GM12878 (cell line): ENCODE results near the gene TRA2B. TPM values are rescaled to one million over a fixed set of nuclear protein-coding genes. Genes with fewer than 3 reads are reported as not detected.

Experiments
- ATAC-seq: fragments of 200-7000 bp; cut with Tn5 transposase; 3 replicates; pipeline ENCODE4 v1.9.1; 2020; ENCODE audit warnings: mild to moderate bottlenecking, moderate library complexity
- BruUV-seq: library from RNA; stranded (reverse); fragments of 400-500 nt; replicated peaks from 2 replicates; lab custom pipeline; 2021; lab: Mats Ljungman, UMichigan
- CTCF ChIA-PET: fragments of 300-600 bp; sonication (Branson Sonifier 250); formaldehyde crosslinking; extraction: SDS; loops from one replicate; lab custom pipeline; 2021; ENCODE audit warnings: inconsistent platforms; lab: Yijun Ruan, JAX
- POLR2A ChIA-PET: fragments of 350-600 bp; formaldehyde crosslinking; extraction: SDS; loops from one replicate; lab custom pipeline; 2021; ENCODE audit warnings: inconsistent platforms; lab: Charles Lee
- RAD21 ChIA-PET: fragments of 300-600 bp; sonication (Branson Sonifier 250); formaldehyde crosslinking; loops from one replicate; lab custom pipeline; 2023; ENCODE audit warnings: antibody characterized with exemption; ENCODE audit not compliant: unreplicated experiment; lab: Charles Lee
- SMC1A ChIA-PET: fragments of 300-600 bp; sonication (Branson Sonifier 250); formaldehyde crosslinking; loops from one replicate; lab custom pipeline; 2023; ENCODE audit not compliant: unreplicated experiment, uncharacterized antibody; lab: Charles Lee
- DNase-seq: peaks from one replicate; pipeline ENCODE4 v3.0.0-alpha.2; 2011; ENCODE audit warnings: low read depth, low spot score
- FAIRE-seq: peaks from 3 replicates; lab custom pipeline; 2011; peaks lifted over from hg19 to GRCh38; lab: Jason Lieb, UNC
- H2AFZ ChIP-seq: 2 replicates; pipeline ENCODE4 v1.6.0; 2011; ENCODE audit warnings: low read depth, low read length, control low read depth; ENCODE audit not compliant: control insufficient read depth
- H3K27ac ChIP-seq: 2 replicates; pipeline ENCODE4 v1.5.1; 2011; ENCODE audit warnings: control low read depth; ENCODE audit not compliant: control insufficient read depth, insufficient read depth
- H3K27me3 ChIP-seq, 2 experiments: replicated peaks in 1 of 2; 2 replicates each; pipeline versions ENCODE4 v1.6.0 to v1.6.1; 2011; ENCODE audit warnings: low read length in 1 of 2; ENCODE audit not compliant: control insufficient read depth in 2 of 2, insufficient read depth in 2 of 2
- H3K36me3 ChIP-seq, 2 experiments: 2 replicates each; pipeline ENCODE4 v1.5.1; 2011; ENCODE audit warnings: low read length in 1 of 2; ENCODE audit not compliant: control insufficient read depth in 2 of 2, insufficient read depth in 2 of 2
- H3K4me1 ChIP-seq: 2 replicates; pipeline ENCODE4 v1.6.1; 2011; ENCODE audit warnings: mild to moderate bottlenecking, low read length, moderate library complexity, mixed read lengths; ENCODE audit not compliant: control insufficient read depth, insufficient read depth
- H3K4me2 ChIP-seq: 2 replicates; pipeline ENCODE4 v1.6.0; 2011; ENCODE audit warnings: control low read depth; ENCODE audit not compliant: control insufficient read depth, insufficient read depth
- H3K4me3 ChIP-seq: fragments of 200-600 bp; sonication (generic); 2 replicates; pipeline ENCODE4 v1.5.1; 2016
- H3K79me2 ChIP-seq: 2 replicates; pipeline ENCODE4 v1.6.0; 2011; ENCODE audit warnings: low read length; ENCODE audit not compliant: control insufficient read depth, insufficient read depth
- H3K9ac ChIP-seq: 2 replicates; pipeline ENCODE4 v1.8.0; 2011; ENCODE audit warnings: low read length, control low read depth, mixed read lengths; ENCODE audit not compliant: control insufficient read depth, insufficient read depth
- H3K9me3 ChIP-seq: replicated peaks from 3 replicates; pipeline ENCODE4 v1.5.1; 2011; ENCODE audit warnings: mild to moderate bottlenecking, low read length; ENCODE audit not compliant: control insufficient read depth, insufficient read depth
- H4K20me1 ChIP-seq: 2 replicates; pipeline ENCODE4 v1.6.0; 2011; ENCODE audit not compliant: control insufficient read depth, insufficient read depth
- CBFB ChIP-seq: IDR thresholded peaks from 2 replicates; pipeline ENCODE4 v1.6.1; 2016; ENCODE audit warnings: antibody characterized with exemption, low read depth
- CHD2 ChIP-seq: IDR thresholded peaks from 2 replicates; pipeline ENCODE4 v1.6.1; 2011; ENCODE audit warnings: low read depth, low read length, improper control_type of control experiment, borderline replicate concordance
- GATAD2B ChIP-seq: fragments of 450-650 bp; conservative IDR thresholded peaks from 2 replicates; pipeline ENCODE4 v1.6.1; 2017; ENCODE audit warnings: low read depth, mild to moderate bottlenecking, moderate library complexity
- HCFC1 ChIP-seq: fragments of 150-350 bp; IDR thresholded peaks from 2 replicates; pipeline ENCODE4 v1.6.1; 2014; ENCODE audit warnings: low read length
- HDAC2 ChIP-seq: fragments of 200-600 bp; sonication (generic); IDR thresholded peaks from 2 replicates; pipeline ENCODE4 v1.6.1; 2017
- KAT2A ChIP-seq: conservative IDR thresholded peaks from 2 replicates; pipeline ENCODE4 v1.6.1; 2011; ENCODE audit warnings: low read depth, low read length; ENCODE audit not compliant: control insufficient read depth
- KLF5 ChIP-seq: fragments of 450-650 bp; IDR thresholded peaks from 2 replicates; pipeline ENCODE4 v1.6.1; 2014; ENCODE audit warnings: mild to moderate bottlenecking; ENCODE audit not compliant: partially characterized antibody
- MAX ChIP-seq: IDR thresholded peaks from 2 replicates; pipeline ENCODE4 v1.6.1; 2012; ENCODE audit warnings: low read depth, low read length, improper control_type of control experiment
- MTA2 ChIP-seq: fragments of 450-650 bp; IDR thresholded peaks from 2 replicates; pipeline ENCODE4 v1.6.1; 2016; ENCODE audit warnings: low read depth, mild to moderate bottlenecking, moderate library complexity
- POU2F2 ChIP-seq: IDR thresholded peaks from 3 replicates; pipeline ENCODE4 v1.6.1; 2011; ENCODE audit warnings: low read depth, mild to moderate bottlenecking, low read length, borderline replicate concordance
- SMC3 ChIP-seq: IDR thresholded peaks from 2 replicates; pipeline ENCODE4 v1.6.1; 2011; ENCODE audit warnings: low read length, improper control_type of control experiment, borderline replicate concordance
- STAT3 ChIP-seq: IDR thresholded peaks from 2 replicates; pipeline ENCODE4 v1.6.1; 2011; ENCODE audit warnings: low read depth, low read length, improper control_type of control experiment
- TBL1XR1 ChIP-seq: IDR thresholded peaks from 2 replicates; pipeline ENCODE4 v1.6.1; 2012; ENCODE audit warnings: low read depth, low read length, improper control_type of control experiment
- YY1 ChIP-seq: IDR thresholded peaks from 2 replicates; pipeline ENCODE4 v1.6.1; 2011; ENCODE audit warnings: low read depth, mild to moderate bottlenecking, low read length
- ZNF207 ChIP-seq: fragments of 450-650 bp; IDR thresholded peaks from 2 replicates; pipeline ENCODE4 v1.6.1; 2014; ENCODE audit warnings: antibody characterized with exemption, mild to moderate bottlenecking, borderline replicate concordance
- WGBS: methylation state at CpG from one replicate; pipeline ENCODE4 v1.1.6; 2016; ENCODE audit warnings: low lambda C conversion rate; ENCODE audit not compliant: insufficient replicate concordance, insufficient coverage; ENCODE audit errors: missing lambda C conversion rate; 5-methylcytosine and 5-hydroxymethylcytosine counted together
- in situ Hi-C: fragments of 300-500 bp; cut with MboI; formaldehyde crosslinking; loops from 9 replicates; pipeline ENCODE4 v1.14.3; 2018; ENCODE audit warnings: mixed read lengths
- intact Hi-C: fragments of 100-400 bp; cut with micrococcal nuclease; formaldehyde crosslinking; loops from one replicate; pipeline ENCODE4 v1.14.2; 2022; ENCODE audit not compliant: unreplicated experiment
- polyA plus RNA-seq, 11 experiments: library from polyadenylated mRNA; depleted of rRNA in 4 of 11; unstranded in 6 of 11; stranded (reverse) in 5 of 11; fragments of >200 nt; fragmentation: Nextera tagmentation in 4 of 11; fragmentation: Illumina TruSeq in 1 of 11; extraction: Ambion mirVana in 4 of 11; extraction: Trizol in 1 of 11; gene quantifications; 1 replicate in 1 of 11; 2 replicates in 10 of 11; pipeline versions ENCODE4 v1.2.1 to v1.2.3, GENCODE V29; 2011 to 2016; ENCODE audit warnings: inconsistent platforms in 2 of 11, missing spikeins in 2 of 11, low read depth in 1 of 11
- total RNA-seq, 4 experiments: library from RNA; depleted of rRNA in 3 of 4; stranded (reverse); fragments of >200 nt in 3 of 4; fragmentation: Illumina TruSeq in 1 of 4; extraction: Trizol in 1 of 4; gene quantifications; 2 replicates each; pipeline versions ENCODE4 v1.2.1 to v1.2.3, GENCODE V29; 2013 to 2021
- TF ChIP-seq, protein P1 (sequence below): IDR thresholded peaks from 2 replicates; pipeline ENCODE4 v1.6.1; 2012; ENCODE audit warnings: low read length, inconsistent platforms

The TRA2B gene
- total and polyA plus RNA-seq, 10 of the 15 experiments (the other 5 are each of a cell fraction or from before 2014, with no cell fraction given), result 130 to 317 (median 278) TPM

DNA sequence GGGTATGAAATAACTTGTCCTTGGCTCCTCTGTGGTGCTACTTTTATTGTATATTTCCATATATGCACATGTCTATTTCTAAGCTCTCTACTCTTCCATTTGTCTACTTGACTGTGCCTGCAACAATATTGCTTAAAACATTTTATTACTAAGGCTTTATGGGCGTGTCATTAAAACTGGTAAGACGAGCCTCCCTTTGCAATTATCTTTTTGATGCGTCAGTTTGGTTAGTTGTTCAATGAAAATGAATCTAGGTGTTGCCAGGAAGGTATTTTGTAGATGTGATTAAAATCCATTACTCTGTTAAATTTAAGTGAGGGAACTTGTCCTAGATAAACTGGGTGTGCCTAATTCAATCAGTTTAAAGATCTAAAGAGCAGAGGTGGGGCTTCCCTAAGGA lies 12.9 kb upstream of the TRA2B start:
- H4K20me1 ChIP-seq, result no peaks in the 10 kb centered on the region
- in situ Hi-C loops (no loop called here), intact Hi-C loops (no loop called here)
- no peaks in the 10 kb centered on the region for H3K4me1 ChIP-seq
- BruUV-seq, result no TSS peak
- H3K27ac ChIP-seq, result no peak overlapping the region
- no peaks in the 10 kb centered on the region for H3K79me2 ChIP-seq
- TF ChIP-seq STAT3 (no peak), KAT2A (no peak), MAX (no peak), SMC3 (no peak), POU2F2 (no peak), MTA2 (no peak), KLF5 (no peak), HDAC2 (no peak)
- WGBS, result 36% methylated on average over 3 of the region's 3 CpGs
- H3K9ac ChIP-seq, result no peak overlapping the region
- ChIA-PET SMC1A (no interaction called here), POLR2A (no interaction called here), CTCF (interaction anchor here (0.8 kb wide), 1 partner anchor 26 kb away, joined by 3 read pairs; no protein-coding TSS in a partner anchor), RAD21 (no interaction called here)
- peaks cover 0 to 4% of the 10 kb centered on the region in 2 experiments; a peak in 2 of 4 replicates for H3K27me3 ChIP-seq
- ATAC-seq (no peak), DNase-seq (no peak), FAIRE-seq (no peak)
- no peaks in the 10 kb centered on the region; the same call in 2 of the 3 replicates for H3K9me3 ChIP-seq
- H3K36me3 ChIP-seq, result no peaks in the 10 kb centered on the region
- H3K4me2 ChIP-seq, result no peak overlapping the region
- H3K4me3 ChIP-seq, result no peak overlapping the region
- no peak overlapping the region for H2AFZ ChIP-seq

GRCh38 chr3:185949515-185949914 lies 11.7 kb upstream of the TRA2B start:
- Histone ChIP-seq H3K27ac (no peak overlapping the region), H3K4me1 (no peaks in the 10 kb centered on the region), H4K20me1 (no peaks in the 10 kb centered on the region), H3K4me2 (no peak overlapping the region), H3K9ac (no peak overlapping the region), H3K27me3 (peaks cover 0 to 4% of the 10 kb centered on the region in 2 experiments; a peak in 2 of 4 replicates), H3K4me3 (no peak overlapping the region), H3K9me3 (no peaks in the 10 kb centered on the region; the same call in 2 of the 3 replicates), H2AFZ (no peak overlapping the region), H3K36me3 (no peaks in the 10 kb centered on the region), H3K79me2 (no peaks in the 10 kb centered on the region)
- POLR2A ChIA-PET, result no interaction called here
- ATAC-seq (no peak), DNase-seq (no peak), FAIRE-seq (no peak)
- SMC1A ChIA-PET, result no interaction called here
- WGBS, result 86% methylated on average over 6 of the region's 6 CpGs
- in situ Hi-C loops, result loop anchor here (25.0 kb wide), 1 partner anchor 838 kb away; the partner anchor contains the start of gene EIF4A2
- RAD21 ChIA-PET, result no interaction called here
- CTCF ChIA-PET, result no interaction called here
- BruUV-seq, result no TSS peak
- intact Hi-C loops, result no loop called here
- TF ChIP-seq HCFC1, result no peak
- no peak for TF ChIP-seq GATAD2B
- TF ChIP-seq MTA2, result no peak
- TF ChIP-seq KAT2A, result no peak
- TF ChIP-seq POU2F2, result no peak
- TF ChIP-seq YY1, result no peak
- TF ChIP-seq ZNF207, result no peak
- no peak for TF ChIP-seq TBL1XR1
- TF ChIP-seq CHD2, result no peak
- TF ChIP-seq, protein P1, sequence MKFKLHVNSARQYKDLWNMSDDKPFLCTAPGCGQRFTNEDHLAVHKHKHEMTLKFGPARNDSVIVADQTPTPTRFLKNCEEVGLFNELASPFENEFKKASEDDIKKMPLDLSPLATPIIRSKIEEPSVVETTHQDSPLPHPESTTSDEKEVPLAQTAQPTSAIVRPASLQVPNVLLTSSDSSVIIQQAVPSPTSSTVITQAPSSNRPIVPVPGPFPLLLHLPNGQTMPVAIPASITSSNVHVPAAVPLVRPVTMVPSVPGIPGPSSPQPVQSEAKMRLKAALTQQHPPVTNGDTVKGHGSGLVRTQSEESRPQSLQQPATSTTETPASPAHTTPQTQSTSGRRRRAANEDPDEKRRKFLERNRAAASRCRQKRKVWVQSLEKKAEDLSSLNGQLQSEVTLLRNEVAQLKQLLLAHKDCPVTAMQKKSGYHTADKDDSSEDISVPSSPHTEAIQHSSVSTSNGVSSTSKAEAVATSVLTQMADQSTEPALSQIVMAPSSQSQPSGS, result no peak
- TF ChIP-seq CBFB, result no peak
